Activated CD4-positive, alpha-beta T cell treated with anti-CD3 and anti-CD28 coated beads, Interleukin-2, Interleukin-4, amounts not matched to agents 100 ng/mL and 50 ng/mL, durations not matched to agents 16 hours and 8 hours (primary cell): ENCODE data around the gene ZKSCAN5.
A peak's percentile ranks its signal among the peaks of the same experiment; 100 is the strongest.
"Not testable (repeated sequence)": the region's sequence is repeated elsewhere in the genome, so short reads cannot be mapped to it uniquely, and the experiment has no call there.

Experiments
- DNase-seq: peaks from one replicate; pipeline ENCODE4 v3.0.0-alpha.2; 2020; ENCODE audit warnings: low spot score

ZKSCAN5 gene

DNA sequence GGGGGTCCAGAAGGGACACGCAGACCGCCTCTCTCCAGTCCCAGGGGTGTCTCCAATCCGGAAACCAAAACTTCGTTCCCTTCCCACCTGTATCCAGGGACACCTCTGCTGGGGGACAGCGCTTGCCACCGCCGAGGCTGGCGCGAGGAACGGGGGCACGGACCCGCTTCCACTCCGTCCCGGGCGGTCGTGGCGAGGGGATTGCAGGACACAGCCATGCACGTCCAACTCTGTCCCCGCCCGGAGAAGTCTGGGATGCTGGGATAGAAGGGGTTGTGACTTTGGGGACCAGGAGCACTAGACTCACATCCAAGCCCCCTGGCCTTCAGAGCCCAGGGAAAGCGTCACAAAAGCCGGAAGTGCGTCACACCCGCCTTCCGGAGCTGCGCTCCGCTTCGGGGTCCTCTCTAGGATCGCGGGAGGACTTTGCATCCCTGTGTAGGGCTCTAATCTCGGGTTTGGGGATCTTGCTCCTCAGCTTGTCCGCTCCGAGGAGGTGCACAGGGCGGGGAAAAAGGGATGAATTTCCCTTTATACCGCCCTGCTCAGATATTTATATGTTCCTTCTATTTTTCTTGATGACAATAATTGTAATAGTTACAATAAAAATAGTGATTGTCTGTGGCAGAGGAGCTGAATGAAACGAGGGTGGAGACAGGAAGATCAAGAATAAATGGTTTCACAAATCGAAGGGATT is 47.5 kb downstream of the ZKSCAN5 start, which contains the start of gene FAM200A:
Gene FAM200A, minus strand, starts transcription at position 348 of the 697 bp plus-strand sequence. CDS start 3,707 bp downstream, outside the sequence.
- DNase-seq: peak; percentile 84

DNA sequence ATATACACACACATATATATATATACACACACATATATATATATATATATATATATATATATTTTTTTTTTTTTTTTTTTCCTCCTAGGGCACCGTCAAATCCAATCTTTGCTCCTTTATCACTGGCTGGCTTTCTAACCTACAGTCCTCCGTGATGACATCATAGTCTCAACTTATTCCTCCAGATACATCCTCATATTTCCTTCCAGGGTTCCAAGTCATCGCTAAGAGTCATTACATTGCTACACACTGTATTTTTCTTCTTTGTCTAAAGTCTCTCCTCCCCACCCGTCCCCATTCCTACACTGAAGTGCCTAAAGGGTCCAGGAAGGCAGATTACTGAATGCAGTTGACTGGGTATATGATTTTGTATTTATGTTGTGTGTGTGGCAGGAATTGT is 48.6 kb downstream of the ZKSCAN5 start:
- no peak for DNase-seq

DNA sequence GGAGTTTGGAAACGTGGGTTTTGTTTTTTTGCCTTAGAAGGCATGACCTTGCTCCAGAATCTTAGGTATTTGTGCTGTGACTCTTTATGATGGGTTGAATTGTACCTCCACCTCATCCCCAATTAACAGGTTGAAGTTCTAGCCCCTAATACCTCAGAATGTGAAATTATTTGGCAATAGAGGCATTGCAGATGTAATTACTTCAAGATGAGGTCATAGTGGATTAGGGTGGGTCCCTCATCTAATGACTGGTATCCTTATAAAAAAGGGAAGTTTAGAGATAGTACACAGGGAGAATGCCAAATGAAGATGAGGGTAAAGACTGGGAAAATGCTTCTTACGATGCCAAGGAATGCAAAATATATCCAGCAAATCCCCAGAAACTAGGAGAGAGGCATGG is 50.5 kb downstream of the ZKSCAN5 start:
- no peak for DNase-seq

GRCh38 chr7:99557196-99557607 is 52.7 kb downstream of the ZKSCAN5 start:
- no peak for DNase-seq

DNA sequence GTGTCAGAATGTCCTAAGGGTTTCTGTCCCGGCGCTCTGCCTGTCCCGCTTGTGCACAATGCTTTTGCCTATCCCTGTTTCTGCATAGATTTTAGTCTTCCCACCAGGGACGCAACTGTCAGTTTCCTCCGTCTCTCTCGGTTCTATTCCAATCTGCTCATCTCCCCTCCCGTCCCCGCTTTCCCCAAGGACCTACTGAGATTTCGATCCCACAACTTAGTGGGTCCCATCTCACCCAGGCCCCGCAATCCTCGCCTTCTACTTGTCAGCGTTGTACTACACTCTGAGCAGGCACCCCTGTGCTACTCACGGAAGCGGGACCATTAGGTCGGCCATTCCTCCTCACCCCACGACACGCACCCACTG is 53.5 kb downstream of the ZKSCAN5 start:
- no peak for DNase-seq

- DNase-seq: peak; percentile 84
These were observed 54.1 kb downstream of the ZKSCAN5 start, which contains the start of gene ZNF655 for GRCh38 chr7:99558306-99559174. ZNF655 (plus strand) TSS chr7:99558642; CDS start chr7:99560560, 1,918 bp downstream.

GRCh38 chr7:99559175-99559915 is 54.9 kb downstream of the ZKSCAN5 start:
- no peak for DNase-seq

DNA sequence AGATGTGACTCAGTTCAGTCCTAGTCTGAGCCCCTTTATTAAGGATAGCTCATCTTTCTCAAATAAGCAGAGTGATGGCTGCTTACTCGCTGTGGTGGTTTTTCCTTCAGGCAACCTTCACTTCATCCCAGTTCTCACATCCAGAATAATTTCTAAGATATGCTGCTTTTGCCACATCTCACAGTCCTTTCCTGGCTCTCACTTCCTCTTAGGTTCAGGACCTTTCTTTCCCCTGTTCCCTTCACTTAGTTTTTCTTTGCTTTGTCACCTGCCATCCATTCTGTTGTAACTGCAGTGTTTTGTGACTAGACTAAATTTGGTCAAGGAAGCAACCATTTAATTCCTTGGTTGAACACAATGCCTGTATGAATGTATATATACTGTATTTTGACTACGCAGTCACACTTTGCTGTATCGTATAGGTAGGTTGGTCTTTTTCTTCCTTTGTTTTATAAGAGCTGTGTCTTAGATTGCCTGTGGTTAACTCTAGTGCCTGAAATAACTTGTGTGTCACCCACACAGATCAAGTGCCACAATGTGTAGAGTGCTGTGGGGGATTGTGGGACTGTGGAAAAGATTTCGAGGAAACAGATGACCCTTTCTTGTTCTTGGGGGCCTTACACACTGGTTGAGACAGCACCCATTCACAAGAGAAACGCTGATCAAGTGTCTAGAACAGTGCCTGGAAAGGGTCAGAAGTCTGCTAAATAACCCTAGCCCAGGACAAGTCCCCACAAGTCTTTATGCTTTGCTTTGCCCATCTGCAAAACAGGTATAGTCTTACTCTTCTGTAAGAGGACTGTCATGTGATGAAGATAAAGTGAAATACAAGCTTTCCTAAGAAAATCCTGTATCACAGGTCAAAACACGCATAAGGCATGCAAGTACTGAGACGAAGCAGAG is 56.6 kb downstream of the ZKSCAN5 start:
- DNase-seq: no peak

DNA sequence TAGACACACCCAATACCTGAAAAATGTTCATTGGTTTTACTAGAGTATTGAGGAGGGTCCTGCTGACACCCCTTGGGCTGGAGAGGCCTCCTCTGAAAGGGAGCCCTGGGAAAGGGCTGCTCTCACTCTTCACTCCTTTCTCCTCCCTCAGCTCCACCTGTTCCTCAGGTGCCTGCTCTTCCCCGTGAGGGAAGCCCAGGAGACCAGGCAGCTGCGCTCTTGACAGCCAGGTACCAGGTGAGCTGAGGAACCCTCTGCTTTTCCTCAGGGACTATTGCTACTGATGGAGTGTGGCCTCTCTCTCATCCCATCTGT is 57.2 kb downstream of the ZKSCAN5 start:
- DNase-seq: no peak

- DNase-seq: no peak
These were observed 57.8 kb downstream of the ZKSCAN5 start for GRCh38 chr7:99562114-99562784.

- peak; percentile 58 for DNase-seq
These were observed 58.4 kb downstream of the ZKSCAN5 start for GRCh38 chr7:99562832-99563231.

DNA sequence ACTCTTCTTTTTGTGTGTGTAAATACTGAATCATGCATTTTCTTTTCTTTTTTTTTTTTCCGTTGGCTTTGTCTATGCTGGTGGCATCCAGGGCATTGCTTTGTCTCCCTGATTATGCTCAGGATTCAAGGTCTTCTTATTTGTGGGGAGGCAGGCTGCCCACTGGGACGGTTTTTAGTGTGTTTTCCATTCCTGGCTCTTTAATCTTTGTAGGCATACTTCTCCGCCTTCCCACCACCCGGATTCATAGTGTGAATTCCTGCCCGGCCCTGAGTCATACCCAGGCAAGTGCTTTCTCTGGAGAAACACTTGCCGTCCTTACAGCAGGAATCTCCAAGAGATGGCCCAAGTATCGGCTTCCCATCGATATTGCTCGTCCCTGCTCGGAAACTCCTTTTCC is 59.2 kb downstream of the ZKSCAN5 start:
- DNase-seq: no peak

DNA sequence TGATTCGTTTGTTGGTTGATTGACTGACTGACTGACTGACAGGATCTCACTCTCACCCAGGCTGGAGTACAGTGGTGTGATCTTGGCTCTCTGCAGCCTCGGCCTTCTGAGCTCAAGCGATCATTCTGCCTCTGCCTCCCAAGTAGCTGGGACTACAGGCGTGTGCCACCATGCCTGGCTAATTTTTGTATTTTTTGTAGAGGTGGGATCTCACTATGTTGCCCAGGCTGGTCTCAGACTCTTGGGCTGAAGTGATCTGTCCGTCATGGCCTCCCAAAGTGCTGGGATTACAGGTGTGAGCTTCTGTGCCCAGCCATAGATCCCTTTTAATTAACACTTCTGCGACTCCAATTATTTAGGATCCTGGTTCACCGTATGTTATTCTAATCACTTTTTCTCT is 64.3 kb downstream of the ZKSCAN5 start:
- DNase-seq: not testable (repeated sequence)

DNA sequence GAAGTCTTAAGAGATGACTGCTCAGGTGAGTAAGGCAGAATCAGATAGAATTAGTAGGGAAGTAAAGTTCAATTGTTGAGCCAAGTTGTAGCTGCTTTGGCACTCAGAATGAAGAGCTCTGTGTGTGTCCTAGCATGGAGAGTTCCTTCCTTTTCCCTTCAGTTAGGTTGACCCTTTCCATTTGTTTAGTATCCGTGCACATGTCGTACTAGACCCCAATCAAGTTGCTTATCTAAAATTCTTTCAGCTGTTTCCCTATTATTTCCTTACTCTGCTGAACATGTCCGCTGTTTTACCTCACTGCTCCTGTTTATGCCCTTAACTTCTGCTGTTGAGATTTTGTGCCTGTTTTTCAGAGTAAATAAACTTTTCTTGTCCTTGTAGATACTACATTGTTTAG is 67.3 kb downstream of the ZKSCAN5 start:
- no peak for DNase-seq

GRCh38 chr7:99573257-99573656 is 68.8 kb downstream of the ZKSCAN5 start:
- no peak for DNase-seq

GRCh38 chr7:99576251-99576650 is 71.8 kb downstream of the ZKSCAN5 start:
- no peak for DNase-seq

DNA sequence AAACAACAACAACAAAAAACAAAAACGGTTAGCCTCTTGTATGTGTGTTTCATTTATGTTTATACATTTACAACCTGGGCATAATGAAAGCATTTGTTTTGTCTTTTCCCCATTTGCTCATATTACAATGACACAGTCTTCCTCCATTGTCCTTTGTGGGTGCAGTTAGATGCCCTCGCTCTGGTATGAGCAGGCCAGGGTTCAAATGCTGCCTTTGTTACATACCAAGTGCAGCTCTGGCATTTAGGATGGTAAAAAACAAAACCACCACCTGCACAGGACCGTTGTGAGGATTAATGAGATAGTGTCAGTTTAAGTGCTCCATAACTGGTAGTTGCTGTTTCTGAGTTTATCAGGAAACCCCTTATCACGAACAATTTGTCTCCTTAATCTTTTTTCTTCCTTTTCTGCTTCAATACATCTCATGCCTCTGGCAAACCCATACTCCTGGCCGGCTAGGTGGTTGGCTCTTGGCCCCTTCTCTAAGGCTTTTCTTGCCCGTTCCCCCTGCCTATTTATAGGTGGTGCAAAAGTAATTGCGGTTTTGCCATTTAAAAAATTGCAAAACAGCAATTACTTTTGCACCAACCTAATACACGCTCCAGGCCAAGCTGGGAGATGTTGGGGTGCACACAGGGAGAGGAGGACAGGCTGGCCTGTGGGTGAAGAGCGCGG is 75.0 kb downstream of the ZKSCAN5 start:
- DNase-seq: no peak

DNA sequence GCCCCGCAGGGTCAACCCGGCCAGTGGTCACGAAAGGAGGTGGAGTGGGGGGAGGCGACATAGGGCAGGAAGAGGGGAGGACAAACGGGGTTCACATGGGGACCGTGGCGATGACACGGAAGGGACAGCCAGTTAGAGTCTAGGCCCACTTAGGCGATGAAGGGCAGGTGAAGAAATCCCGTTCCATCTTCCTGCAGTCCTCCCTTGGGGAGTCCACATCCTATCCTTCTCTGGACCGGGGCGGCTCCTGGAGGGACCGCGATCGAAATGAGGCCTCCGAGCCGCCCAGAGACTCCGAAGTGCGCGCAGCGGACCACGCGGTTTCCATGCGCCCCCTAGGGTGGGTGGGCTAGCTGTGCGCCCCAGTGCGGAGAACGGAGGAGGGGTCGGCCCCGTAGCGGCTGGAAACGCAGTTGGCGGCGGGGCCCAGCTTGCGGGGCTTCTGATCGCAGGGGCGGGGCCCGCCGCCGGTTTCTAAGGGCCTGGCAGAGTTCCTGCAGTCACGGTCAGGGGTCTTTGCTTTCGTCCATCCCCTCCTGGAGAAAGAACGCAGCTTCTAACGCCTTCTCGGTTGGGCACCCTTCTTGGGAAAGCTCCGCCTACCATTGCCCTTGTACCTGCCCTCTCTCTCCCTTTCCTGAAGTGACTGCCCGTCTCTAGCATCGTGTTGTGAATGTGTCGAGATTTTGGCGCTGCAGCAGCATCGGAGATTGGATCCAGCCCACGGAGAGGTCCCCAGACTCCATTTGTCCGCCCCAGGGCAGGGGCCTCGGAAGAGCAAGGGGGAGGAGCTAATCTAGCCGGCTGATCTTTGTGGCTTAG is 75.7 kb downstream of the ZKSCAN5 start:
- no peak for DNase-seq

GRCh38 chr7:99580778-99581332 is 76.4 kb downstream of the ZKSCAN5 start:
- DNase-seq: not testable (repeated sequence)
